ENCODE data around the gene EFNA5.

GRCh38 chr5:107661650-107662044 is 9.1 kb downstream of the EFNA5 start:
- no peak for TF ChIP-seq EGR1 (IDR thresholded peaks at IDR 0.05; ENCODE audit: low read depth in 2 of 2)
- no peak for TF ChIP-seq CTCF (IDR thresholded peaks at IDR 0.05; ENCODE audit: low read depth, low read length, missing input control)
- TF ChIP-seq GABPA (IDR thresholded peaks at IDR 0.05 in 1 of 2, conservative IDR thresholded peaks at IDR 0.05 in 1 of 2): no peak
- TF ChIP-seq JUND (IDR thresholded peaks at IDR 0.05): no peak

Measured in liver (tissue), 3 donors.